SK-N-SH treated with all-trans-retinoic acid at 6 μM for 48 hours (cell line): ENCODE results near the gene RPUSD4.

ENCODE experiments used
- ATAC-seq: fragments of 200-7000 bp; cut with Tn5 transposase; 3 replicates; pipeline ENCODE4 v1.9.1; 2020; ENCODE audit warnings: mild to moderate bottlenecking, moderate library complexity
- BACH2 ChIP-seq: fragments of 250-450 bp; sonication (Bioruptor Pico); IDR thresholded peaks from 2 replicates; pipeline ENCODE4 v1.9.0; 2021; ENCODE audit warnings: mild to moderate bottlenecking, borderline replicate concordance
- CSDC2 ChIP-seq: fragments of 250-450 bp; sonication (Bioruptor Pico); IDR thresholded peaks from 2 replicates; pipeline ENCODE4 v1.5.0; 2020; ENCODE audit warnings: mild to moderate bottlenecking, moderate library complexity
- ESRRG ChIP-seq: fragments of 250-450 bp; sonication (Bioruptor Pico); IDR thresholded peaks from 2 replicates; pipeline ENCODE4 v1.6.1; 2021; ENCODE audit warnings: mild to moderate bottlenecking
- OSR1 ChIP-seq: fragments of 250-450 bp; sonication (Bioruptor Pico); IDR thresholded peaks from 2 replicates; pipeline ENCODE4 v1.8.0; 2022; ENCODE audit warnings: moderate library complexity, mild to moderate bottlenecking, inconsistent platforms
- PPARA ChIP-seq: fragments of 250-450 bp; sonication (Bioruptor Pico); IDR thresholded peaks from 2 replicates; pipeline ENCODE4 v1.5.0; 2020; ENCODE audit warnings: mild to moderate bottlenecking, borderline replicate concordance
- RARB ChIP-seq: fragments of 250-450 bp; sonication (Bioruptor Pico); IDR thresholded peaks from 2 replicates; pipeline ENCODE4 v1.8.0; 2021; ENCODE audit warnings: mild to moderate bottlenecking, moderate library complexity
- SNAI2 ChIP-seq: fragments of 250-450 bp; sonication (Bioruptor Pico); IDR thresholded peaks from 2 replicates; pipeline ENCODE4 v1.5.0; 2020; ENCODE audit warnings: mild to moderate bottlenecking, moderate library complexity
- TCF4 ChIP-seq: fragments of 250-450 bp; sonication (Bioruptor Pico); IDR thresholded peaks from 2 replicates; pipeline ENCODE4 v1.8.0; 2021; ENCODE audit warnings: mild to moderate bottlenecking, moderate library complexity, borderline replicate concordance
- TOX ChIP-seq: fragments of 250-450 bp; sonication (Bioruptor Pico); IDR thresholded peaks from 2 replicates; pipeline ENCODE4 v1.8.0; 2021; ENCODE audit warnings: mild to moderate bottlenecking, moderate library complexity, borderline replicate concordance
- ZC3H10 ChIP-seq: fragments of 250-450 bp; sonication (Bioruptor Pico); IDR thresholded peaks from 2 replicates; pipeline ENCODE4 v1.5.1; 2021; ENCODE audit warnings: mild to moderate bottlenecking, moderate library complexity
- ZFP3 ChIP-seq: fragments of 250-450 bp; sonication (Bioruptor Pico); IDR thresholded peaks from 2 replicates; pipeline ENCODE4 v1.5.0; 2020; ENCODE audit warnings: mild to moderate bottlenecking, moderate library complexity
- ZNF565 ChIP-seq: fragments of 450-650 bp; formaldehyde crosslinking; conservative IDR thresholded peaks from 2 replicates; pipeline ENCODE4 v1.5.0; 2020; ENCODE audit warnings: low read depth, mild to moderate bottlenecking, moderate library complexity
- ZNF8 ChIP-seq: fragments of 450-650 bp; formaldehyde crosslinking; IDR thresholded peaks from 2 replicates; pipeline ENCODE4 v1.5.0; 2020; ENCODE audit warnings: mild to moderate bottlenecking, moderate library complexity
- TF ChIP-seq, protein P1 (sequence below): fragments of 250-450 bp; sonication (Bioruptor Pico); IDR thresholded peaks from 2 replicates; pipeline ENCODE4 v1.5.1; 2020; ENCODE audit warnings: low read depth, mild to moderate bottlenecking, moderate library complexity
- TF ChIP-seq, protein P2 (sequence below): fragments of 250-450 bp; sonication (Bioruptor Pico); IDR thresholded peaks from 2 replicates; pipeline ENCODE4 v1.8.0; 2020; ENCODE audit warnings: mild to moderate bottlenecking, moderate library complexity, borderline replicate concordance
- TF ChIP-seq, protein P3 (sequence below): fragments of 250-450 bp; sonication (Bioruptor Pico); IDR thresholded peaks from 2 replicates; pipeline ENCODE4 v1.5.1; 2021; ENCODE audit warnings: mild to moderate bottlenecking, moderate library complexity
- TF ChIP-seq, protein P4 (sequence below): fragments of 250-450 bp; sonication (Bioruptor Pico); IDR thresholded peaks from 2 replicates; pipeline ENCODE4 v1.5.0; 2020; ENCODE audit warnings: mild to moderate bottlenecking, moderate library complexity
- TF ChIP-seq, protein P5 (sequence below): fragments of 250-450 bp; sonication (Bioruptor Pico); IDR thresholded peaks from 2 replicates; pipeline ENCODE4 v1.8.0; 2021; ENCODE audit warnings: low read depth, mild to moderate bottlenecking, moderate library complexity, borderline replicate concordance

The RPUSD4 gene

DNA sequence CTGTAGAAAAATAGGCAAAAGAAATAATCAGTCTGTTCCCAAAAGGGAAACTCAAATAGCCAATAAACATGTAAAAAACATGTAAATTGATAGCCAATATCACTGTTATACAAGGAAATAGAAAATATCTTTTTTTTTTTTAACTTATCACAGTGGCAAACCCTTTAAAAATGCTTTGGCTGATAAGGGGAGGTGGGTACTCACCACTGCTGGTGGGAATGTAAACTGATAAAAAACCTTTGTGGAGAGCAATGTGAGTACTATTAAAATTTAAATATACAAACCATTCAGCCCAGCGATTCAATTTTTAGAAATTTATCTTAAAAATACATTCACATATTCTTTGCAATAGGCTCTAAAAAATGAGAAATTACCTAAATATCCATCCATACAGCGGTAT, 3.6 kb downstream of the RPUSD4 start:
- ATAC-seq: no peak
- TF ChIP-seq PPARA (CRISPR knock-in tag) (no peak), SNAI2 (CRISPR knock-in tag) (no peak), OSR1 (CRISPR knock-in tag) (no peak), TCF4 (CRISPR knock-in tag) (no peak), ZFP3 (CRISPR knock-in tag) (no peak), ESRRG (CRISPR knock-in tag) (no peak), ZNF8 (no peak)
- TF ChIP-seq, protein P1, sequence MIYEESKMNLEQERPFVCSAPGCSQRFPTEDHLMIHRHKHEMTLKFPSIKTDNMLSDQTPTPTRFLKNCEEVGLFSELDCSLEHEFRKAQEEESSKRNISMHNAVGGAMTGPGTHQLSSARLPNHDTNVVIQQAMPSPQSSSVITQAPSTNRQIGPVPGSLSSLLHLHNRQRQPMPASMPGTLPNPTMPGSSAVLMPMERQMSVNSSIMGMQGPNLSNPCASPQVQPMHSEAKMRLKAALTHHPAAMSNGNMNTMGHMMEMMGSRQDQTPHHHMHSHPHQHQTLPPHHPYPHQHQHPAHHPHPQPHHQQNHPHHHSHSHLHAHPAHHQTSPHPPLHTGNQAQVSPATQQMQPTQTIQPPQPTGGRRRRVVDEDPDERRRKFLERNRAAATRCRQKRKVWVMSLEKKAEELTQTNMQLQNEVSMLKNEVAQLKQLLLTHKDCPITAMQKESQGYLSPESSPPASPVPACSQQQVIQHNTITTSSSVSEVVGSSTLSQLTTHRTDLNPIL (CRISPR knock-in tag): no peak
- TF ChIP-seq, protein P2, sequence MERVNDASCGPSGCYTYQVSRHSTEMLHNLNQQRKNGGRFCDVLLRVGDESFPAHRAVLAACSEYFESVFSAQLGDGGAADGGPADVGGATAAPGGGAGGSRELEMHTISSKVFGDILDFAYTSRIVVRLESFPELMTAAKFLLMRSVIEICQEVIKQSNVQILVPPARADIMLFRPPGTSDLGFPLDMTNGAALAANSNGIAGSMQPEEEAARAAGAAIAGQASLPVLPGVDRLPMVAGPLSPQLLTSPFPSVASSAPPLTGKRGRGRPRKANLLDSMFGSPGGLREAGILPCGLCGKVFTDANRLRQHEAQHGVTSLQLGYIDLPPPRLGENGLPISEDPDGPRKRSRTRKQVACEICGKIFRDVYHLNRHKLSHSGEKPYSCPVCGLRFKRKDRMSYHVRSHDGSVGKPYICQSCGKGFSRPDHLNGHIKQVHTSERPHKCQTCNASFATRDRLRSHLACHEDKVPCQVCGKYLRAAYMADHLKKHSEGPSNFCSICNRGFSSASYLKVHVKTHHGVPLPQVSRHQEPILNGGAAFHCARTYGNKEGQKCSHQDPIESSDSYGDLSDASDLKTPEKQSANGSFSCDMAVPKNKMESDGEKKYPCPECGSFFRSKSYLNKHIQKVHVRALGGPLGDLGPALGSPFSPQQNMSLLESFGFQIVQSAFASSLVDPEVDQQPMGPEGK (CRISPR knock-in tag): no peak

DNA sequence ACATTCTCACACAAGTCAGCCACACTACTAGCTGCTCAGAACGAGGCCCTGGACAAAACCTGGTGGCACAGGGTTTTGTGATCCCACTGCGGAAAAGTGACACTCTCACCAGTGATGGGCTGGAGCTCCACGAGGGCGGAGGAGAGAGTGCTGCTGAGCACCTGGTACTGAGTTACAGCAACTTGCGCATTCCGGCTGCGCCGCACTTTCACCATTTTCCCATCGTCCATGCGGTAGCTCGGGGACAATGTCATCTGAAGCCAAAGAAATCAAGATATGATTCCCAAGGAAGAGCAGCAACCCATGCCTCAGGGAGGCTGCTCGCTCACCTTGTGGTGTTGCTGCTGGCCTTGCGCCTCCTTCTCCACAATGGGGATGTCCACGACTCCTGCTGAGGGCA, 6.1 kb downstream of the RPUSD4 start:
- ATAC-seq: no peak
- TF ChIP-seq, protein P3, sequence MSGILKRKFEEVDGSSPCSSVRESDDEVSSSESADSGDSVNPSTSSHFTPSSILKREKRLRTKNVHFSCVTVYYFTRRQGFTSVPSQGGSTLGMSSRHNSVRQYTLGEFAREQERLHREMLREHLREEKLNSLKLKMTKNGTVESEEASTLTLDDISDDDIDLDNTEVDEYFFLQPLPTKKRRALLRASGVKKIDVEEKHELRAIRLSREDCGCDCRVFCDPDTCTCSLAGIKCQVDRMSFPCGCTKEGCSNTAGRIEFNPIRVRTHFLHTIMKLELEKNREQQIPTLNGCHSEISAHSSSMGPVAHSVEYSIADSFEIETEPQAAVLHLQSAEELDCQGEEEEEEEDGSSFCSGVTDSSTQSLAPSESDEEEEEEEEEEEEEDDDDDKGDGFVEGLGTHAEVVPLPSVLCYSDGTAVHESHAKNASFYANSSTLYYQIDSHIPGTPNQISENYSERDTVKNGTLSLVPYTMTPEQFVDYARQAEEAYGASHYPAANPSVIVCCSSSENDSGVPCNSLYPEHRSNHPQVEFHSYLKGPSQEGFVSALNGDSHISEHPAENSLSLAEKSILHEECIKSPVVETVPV (CRISPR knock-in tag): no peak
- TF ChIP-seq SNAI2 (CRISPR knock-in tag): no peak
- no peak for TF ChIP-seq PPARA (CRISPR knock-in tag)
- no peak for TF ChIP-seq CSDC2 (CRISPR knock-in tag)
- TF ChIP-seq ZC3H10 (CRISPR knock-in tag): no peak
- TF ChIP-seq TCF4 (CRISPR knock-in tag): no peak
- no peak for TF ChIP-seq BACH2 (CRISPR knock-in tag)
- TF ChIP-seq ZNF565 (CRISPR knock-in tag): no peak
- no peak for TF ChIP-seq ZFP3 (CRISPR knock-in tag)
- no peak for TF ChIP-seq ESRRG (CRISPR knock-in tag)
- TF ChIP-seq RARB (CRISPR knock-in tag): no peak
- TF ChIP-seq, protein P4, sequence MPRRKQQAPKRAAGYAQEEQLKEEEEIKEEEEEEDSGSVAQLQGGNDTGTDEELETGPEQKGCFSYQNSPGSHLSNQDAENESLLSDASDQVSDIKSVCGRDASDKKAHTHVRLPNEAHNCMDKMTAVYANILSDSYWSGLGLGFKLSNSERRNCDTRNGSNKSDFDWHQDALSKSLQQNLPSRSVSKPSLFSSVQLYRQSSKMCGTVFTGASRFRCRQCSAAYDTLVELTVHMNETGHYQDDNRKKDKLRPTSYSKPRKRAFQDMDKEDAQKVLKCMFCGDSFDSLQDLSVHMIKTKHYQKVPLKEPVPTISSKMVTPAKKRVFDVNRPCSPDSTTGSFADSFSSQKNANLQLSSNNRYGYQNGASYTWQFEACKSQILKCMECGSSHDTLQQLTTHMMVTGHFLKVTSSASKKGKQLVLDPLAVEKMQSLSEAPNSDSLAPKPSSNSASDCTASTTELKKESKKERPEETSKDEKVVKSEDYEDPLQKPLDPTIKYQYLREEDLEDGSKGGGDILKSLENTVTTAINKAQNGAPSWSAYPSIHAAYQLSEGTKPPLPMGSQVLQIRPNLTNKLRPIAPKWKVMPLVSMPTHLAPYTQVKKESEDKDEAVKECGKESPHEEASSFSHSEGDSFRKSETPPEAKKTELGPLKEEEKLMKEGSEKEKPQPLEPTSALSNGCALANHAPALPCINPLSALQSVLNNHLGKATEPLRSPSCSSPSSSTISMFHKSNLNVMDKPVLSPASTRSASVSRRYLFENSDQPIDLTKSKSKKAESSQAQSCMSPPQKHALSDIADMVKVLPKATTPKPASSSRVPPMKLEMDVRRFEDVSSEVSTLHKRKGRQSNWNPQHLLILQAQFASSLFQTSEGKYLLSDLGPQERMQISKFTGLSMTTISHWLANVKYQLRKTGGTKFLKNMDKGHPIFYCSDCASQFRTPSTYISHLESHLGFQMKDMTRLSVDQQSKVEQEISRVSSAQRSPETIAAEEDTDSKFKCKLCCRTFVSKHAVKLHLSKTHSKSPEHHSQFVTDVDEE (CRISPR knock-in tag): no peak
- TF ChIP-seq, protein P5, sequence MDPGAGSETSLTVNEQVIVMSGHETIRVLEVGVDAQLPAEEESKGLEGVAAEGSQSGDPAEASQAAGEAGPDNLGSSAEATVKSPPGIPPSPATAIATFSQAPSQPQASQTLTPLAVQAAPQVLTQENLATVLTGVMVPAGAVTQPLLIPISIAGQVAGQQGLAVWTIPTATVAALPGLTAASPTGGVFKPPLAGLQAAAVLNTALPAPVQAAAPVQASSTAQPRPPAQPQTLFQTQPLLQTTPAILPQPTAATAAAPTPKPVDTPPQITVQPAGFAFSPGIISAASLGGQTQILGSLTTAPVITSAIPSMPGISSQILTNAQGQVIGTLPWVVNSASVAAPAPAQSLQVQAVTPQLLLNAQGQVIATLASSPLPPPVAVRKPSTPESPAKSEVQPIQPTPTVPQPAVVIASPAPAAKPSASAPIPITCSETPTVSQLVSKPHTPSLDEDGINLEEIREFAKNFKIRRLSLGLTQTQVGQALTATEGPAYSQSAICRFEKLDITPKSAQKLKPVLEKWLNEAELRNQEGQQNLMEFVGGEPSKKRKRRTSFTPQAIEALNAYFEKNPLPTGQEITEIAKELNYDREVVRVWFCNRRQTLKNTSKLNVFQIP: no peak
- no peak for TF ChIP-seq TOX (CRISPR knock-in tag)
- TF ChIP-seq, protein P2 (CRISPR knock-in tag): no peak
